ENCODE results near the gene PDCD1.

The PDCD1 gene

DNA sequence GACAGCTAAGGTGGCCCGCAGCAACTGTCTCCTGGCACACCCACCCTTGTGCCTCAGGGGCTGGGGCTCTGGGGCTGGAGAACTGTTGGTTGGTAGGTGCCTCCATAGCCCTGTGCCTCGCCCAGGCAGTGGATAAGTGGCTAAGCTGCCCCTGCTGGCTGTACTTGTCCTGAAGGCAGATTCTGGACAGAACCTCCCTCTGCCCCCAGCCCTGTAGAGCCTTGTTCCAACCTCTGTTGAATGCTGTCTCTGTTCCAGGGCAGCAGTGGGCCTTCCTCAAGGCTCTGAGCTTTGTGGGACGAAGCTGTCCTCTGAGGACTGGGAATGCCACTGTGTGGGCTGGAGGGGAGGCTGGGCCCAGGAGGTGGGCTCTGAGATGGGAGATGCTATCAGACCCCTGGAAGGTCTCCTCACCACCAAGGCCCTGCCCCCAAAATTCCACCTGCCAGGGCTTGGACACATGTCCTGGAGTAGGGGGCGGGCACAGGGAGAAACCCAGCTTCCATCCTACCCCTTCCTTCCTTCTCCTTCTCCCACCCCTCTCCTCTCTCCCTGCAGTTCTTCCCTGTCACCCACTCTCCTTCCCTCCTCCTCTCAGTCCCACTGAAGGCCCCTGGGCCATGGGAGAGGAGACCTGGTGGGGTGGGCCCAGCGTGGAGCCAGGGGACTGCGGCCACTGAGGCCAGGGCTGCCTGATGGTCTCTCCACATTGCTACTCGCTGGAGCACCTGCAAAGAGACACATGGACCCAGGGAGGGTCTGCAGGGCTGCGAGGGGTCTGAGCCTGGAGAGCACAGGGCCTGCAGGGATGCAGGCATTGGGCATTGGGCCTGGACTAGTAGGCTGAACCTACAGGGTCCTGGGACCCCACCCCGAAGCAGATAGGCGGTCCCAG lies 1.7 kb upstream of the PDCD1 start:
- TF ChIP-seq POLR2A (IDR thresholded peaks at IDR 0.05; ENCODE audit: low read depth, low read length) = no peak
- FAIRE-seq (no peak), DNase-seq (ENCODE audit: insufficient read length, low spot score) (no peak)

DNA sequence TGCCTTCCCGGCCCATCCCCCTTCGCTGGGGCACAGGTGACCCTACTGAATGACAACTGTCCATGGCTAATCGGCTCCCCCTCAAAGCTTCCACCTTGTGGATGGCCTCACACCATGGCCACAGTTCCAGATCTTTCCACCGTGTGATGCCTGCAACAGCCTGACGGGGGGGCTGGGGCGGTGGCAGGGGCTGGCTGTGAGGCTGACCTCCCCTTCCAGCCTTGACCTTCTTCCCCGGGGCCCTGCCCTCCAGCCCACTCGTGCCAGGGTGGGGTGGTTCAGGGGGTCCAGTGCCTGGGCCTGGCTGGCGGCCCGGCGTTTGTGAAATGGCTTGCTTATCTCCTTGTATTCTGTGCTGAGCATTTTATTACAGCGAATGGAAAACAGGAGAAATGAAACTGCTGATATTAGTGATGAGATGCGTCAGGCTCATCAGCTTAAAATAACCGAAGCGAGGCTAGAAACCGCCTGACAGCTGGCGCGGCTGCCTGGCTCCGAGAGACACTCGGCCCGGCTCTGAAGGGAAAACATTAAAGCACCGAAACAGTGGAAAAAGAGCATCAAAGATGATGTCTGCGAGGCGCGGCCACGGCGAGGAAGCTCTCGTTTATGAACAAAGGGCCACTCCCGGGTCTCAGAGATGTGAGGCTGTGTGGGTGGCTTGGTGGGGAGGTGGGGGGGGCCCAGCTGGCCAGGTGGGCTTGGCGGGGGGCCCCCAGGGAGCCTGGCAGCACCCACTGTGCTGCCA lies 916 bp upstream of the PDCD1 start:
- FAIRE-seq (no peak), DNase-seq (ENCODE audit: insufficient read length, low spot score) (no peak)
- no peak for TF ChIP-seq POLR2A (IDR thresholded peaks at IDR 0.05; ENCODE audit: low read depth, low read length)

DNA sequence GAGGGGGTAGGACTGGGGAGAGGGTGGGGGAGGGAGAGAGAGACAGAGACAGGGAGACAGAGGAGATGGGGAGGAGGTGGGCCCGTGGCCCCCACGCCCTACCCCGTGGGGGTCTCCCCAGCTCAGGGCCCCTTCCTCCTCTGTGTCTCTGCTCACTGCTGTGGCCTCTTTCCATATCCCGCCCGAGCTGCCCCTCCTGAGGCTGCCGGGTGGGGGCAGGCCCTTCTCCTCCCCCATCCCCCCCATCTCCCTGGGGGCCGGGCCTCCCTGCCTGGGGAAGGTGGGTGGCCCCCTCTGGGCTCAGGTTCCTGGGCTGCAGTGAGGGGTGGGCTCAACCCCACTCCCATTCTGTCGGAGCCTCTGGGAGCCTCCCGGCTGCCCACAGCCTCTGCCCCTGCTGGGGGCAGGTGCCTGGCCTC lies 332 bp upstream of the PDCD1 start:
- FAIRE-seq (no peak), DNase-seq (ENCODE audit: insufficient read length, low spot score) (no peak)
- no peak for TF ChIP-seq POLR2A (IDR thresholded peaks at IDR 0.05; ENCODE audit: low read depth, low read length)

DNA sequence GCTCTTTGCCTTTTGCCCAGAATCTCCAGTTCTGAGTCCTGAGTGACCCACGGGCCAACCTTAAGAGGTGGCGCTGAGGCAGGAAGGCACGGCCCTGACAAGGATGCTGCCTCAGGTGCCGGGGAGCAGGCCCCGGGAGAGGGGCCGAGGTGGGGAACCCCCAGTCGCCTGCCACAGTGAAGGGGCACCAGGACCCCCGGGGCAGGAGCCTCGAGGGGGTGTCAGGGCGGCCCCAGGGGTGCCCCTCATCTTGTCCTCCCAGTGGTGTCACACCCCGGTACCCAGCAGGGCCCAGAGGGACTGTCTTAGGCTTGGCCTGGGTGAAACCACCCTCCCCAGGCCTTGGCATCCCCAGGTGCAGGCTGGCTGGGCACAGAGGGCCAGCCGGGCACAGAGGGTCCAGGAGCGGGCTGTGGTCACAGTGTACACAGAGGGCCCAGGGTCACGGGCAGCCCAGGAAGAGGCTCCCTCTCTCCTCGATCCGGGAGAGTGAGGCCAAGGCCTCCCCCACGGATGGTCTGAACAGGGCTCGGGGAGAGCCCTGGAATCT lies 1.0 kb downstream of the PDCD1 start:
- DNase-seq (ENCODE audit: insufficient read length, low spot score) (no peak), FAIRE-seq (no peak)
- no peak for TF ChIP-seq POLR2A (IDR thresholded peaks at IDR 0.05; ENCODE audit: low read depth, low read length)

DNA sequence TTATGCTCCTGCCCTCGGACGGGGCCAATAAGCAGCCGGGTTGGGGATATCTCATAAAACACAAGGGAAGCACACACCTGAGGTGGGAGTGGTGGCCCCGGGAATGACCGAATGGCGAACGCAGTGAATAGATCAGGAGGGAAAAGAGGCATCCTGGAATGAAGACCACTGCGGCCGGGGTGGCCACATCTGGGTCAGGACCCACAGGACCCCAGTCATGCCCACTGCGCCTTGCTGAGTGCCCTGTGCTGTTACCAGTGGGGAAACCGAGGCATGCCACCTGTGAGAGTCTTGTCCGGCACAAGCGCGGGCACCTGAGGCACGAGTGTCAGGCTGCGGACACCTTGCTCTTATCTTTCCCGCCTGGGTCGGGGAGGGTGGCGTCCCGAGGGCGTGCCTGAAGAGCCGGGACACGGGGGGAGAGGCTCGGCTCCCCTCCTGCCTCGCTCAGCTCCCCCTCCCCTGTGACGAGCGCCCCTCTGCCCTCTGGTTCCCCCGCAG lies 1.6 kb downstream of the PDCD1 start:
- FAIRE-seq = no peak
- no peak for TF ChIP-seq POLR2A (IDR thresholded peaks at IDR 0.05; ENCODE audit: low read depth, low read length)
- DNase-seq (ENCODE audit: insufficient read length, low spot score) = no peak

DNA sequence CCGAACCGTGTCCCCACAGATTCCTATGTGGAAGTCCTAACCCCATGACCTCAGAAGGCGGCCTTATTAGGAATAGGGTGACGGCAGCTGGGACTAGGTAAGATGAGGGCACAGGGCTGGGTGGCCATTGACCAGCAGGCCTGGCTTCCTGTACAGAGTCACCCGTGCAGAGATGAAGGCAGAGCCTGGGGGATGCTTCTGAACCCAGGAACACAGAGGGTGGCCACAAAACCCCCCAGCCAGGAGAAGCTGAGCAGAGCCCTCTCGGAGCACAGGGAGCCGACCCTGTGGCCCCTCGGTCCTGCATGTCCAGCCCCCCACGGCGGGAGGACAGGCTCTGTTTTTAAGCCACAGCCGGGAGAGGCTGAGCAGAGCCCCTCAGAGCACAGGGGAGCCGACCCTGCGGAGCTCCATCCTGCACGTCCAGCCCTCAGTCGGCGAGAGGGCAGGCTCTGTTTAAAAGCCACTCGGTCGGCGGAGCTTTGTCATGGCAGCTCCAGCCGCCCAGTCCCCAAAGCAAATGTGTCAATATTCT lies 2.7 kb downstream of the PDCD1 start:
- no peak for TF ChIP-seq POLR2A (IDR thresholded peaks at IDR 0.05; ENCODE audit: low read depth, low read length)
- no peak for FAIRE-seq
- DNase-seq (ENCODE audit: insufficient read length, low spot score) = no peak

DNA sequence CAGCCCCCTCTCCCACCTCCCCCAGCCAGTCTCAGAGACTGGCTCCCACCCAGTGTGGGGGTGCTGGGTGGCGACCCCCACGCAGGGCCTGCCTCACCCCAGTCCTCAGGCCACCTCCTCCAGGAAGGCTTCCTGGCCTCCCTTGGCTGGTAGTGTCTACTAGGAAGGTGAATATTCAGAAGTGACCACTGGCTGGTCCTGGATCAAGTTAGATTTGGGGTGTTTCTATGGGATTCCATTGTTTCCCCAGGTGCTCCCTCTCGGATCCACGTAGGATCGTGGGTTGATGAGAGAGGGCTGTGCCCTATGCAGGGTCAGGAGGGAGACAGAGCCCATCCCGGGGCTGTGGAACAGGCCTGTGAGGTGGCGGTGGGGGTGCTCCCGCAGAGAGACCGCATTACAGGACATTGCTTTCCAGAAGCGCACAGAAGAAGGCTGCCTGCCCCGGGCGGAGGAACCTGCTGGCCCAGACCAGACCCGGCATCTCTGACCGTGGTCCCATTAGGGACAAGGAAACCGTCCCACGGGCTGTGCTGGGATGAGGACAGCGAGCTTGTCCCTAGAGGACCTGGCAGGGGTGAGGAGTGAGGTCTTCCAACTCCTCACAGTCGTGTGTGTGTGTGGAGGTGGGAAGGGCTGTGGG lies 3.3 kb downstream of the PDCD1 start:
- no peak for TF ChIP-seq POLR2A (IDR thresholded peaks at IDR 0.05; ENCODE audit: low read depth, low read length)
- DNase-seq (ENCODE audit: insufficient read length, low spot score) = no peak
- FAIRE-seq = no peak

DNA sequence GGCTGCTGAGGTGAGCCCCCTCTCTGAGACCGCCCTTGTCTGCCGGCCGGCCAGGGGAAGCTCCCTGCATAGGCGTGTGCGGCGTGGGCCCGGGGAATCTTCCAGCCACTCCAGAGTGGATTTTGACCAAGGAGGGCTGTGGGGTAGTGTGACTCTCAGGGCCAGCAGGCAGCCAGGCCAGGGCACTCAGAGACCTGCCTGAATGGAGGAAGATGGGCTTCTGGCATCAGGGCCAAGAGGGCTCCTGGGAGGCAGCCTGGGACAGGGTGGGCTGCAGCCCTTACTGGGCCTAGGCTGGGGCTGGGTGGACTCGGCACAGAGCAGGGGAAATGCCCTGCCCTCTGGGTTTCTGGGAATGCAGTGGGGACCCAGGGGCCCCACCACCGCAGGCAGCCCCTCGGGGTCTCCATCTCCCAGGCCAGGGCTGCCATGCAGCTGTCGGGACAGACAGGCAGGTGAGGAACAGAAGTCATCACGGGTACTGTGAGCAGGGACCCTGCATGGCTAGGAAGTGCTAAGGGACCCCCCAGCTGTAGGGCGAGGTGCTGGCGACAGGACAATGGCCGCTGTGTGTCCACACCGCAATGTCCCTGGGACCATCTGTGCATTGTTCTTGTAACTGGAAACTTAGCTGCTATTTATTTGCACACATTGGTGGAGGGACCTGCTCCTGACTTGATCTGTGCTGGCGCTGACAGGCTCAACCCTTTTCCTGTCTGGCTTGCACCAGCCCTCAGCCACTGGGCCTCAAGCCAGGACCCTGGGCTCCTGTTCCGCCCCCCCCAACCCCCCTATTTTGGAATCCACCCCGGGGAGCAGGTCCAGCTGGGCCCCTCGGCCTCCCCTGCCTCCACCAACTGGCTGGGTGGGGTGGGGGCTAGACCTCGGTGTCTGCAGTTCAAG lies 4.1 kb downstream of the PDCD1 start:
- DNase-seq (ENCODE audit: insufficient read length, low spot score) (no peak), FAIRE-seq (no peak)
- no peak for TF ChIP-seq POLR2A (IDR thresholded peaks at IDR 0.05; ENCODE audit: low read depth, low read length)

DNA sequence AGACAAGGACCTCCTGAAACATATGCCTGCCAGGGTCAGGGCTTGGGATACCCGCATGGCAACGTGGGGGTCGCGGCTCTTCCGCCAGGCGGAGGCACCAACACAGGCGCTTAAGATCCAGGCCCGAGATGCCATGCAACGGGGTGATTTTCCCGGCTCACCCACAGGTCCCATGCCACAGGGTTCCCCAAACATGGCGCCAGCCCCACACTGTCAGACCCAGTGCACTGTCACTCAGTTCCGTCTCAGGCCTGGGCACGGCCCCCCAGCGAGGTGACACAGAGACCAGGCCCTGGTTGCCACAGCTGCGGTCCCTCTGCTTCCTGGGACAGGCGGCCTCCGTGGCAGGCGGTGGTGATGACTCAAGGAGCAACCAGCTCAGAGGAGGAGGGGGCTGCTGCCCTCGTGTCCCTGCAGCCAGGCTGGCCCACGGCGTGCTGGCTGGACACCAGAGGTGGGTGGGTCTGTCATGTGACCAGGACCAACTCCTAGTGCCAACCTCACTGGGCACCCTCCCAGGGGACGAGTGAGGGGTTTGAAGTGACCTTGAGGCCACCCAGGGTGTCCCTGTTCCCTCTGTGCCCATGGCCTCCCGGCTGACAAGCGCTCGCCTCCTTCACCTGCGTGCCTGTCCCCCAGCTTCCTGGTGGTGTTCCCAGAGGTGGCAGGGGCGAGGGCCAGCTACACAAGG lies 4.9 kb downstream of the PDCD1 start:
- DNase-seq (ENCODE audit: insufficient read length, low spot score) (no peak), FAIRE-seq (no peak)
- TF ChIP-seq POLR2A (IDR thresholded peaks at IDR 0.05; ENCODE audit: low read depth, low read length) = 0 out of 2 replicates have a peak, but pooled peaks have one; percentile 21

DNA sequence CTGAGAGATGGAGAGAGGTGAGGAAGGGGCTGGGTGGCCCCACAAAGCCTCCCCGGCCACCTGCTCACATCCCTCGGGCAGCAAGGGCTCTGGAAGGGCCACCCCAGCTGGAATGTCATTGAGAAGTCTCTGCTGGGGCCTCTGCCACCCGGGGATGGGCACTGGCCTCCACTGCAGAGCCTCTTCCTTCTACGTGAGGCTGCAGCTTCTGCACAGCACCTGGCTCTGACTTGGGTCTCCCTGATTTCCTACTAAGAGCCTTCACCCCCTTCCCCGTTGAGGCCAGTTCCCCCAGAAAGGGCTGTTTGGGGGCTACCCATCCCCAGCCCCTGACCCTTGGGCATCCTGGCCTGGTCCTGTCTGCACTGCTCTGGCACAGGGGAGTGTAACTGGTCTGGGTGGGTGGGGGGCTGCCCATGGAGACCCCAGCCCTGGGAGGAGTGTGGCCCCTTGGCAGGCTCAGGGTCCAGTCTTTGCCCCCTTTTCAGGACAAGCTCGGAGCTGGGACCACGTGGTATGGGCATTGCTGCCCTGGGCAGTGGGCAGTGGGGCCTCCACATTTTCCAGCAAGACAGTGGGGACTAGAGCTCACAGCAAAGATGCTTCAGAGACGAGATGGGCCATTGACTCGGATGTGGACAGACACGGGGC lies 5.6 kb downstream of the PDCD1 start:
- no peak for DNase-seq (ENCODE audit: insufficient read length, low spot score)
- no peak for TF ChIP-seq POLR2A (IDR thresholded peaks at IDR 0.05; ENCODE audit: low read depth, low read length)
- FAIRE-seq = no peak

DNA sequence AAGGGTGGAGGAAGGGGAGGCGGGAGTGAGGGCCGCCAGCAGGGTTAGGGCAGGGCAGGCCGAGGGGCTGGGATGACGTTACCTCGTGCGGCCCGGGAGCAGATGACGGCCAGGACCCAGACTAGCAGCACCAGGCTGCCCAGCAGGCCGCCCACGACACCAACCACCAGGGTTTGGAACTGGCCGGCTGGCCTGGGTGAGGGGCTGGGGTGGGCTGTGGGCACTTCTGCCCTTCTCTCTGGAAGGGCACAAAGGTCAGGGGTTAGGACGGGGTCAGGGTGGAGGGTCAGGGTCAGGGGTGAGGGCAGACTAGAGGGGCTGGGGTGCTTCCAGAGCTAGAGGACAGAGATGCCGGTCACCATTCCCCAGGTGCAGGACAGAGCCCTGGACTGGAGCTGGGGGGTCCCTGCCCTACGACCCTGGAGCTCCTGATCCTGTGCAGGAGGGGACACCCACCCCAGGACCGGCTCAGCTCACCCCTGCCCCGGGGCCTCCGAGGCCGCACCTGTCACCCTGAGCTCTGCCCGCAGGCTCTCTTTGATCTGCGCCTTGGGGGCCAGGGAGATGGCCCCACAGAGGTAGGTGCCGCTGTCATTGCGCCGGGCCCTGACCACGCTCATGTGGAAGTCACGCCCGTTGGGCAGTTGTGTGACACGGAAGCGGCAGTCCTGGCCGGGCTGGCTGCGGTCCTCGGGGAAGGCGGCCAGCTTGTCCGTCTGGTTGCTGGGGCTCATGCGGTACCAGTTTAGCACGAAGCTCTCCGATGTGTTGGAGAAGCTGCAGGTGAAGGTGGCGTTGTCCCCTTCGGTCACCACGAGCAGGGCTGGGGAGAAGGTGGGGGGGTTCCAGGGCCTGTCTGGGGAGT lies 6.3 kb downstream of the PDCD1 start:
- no peak for TF ChIP-seq POLR2A (IDR thresholded peaks at IDR 0.05; ENCODE audit: low read depth, low read length)
- FAIRE-seq (no peak), DNase-seq (ENCODE audit: insufficient read length, low spot score) (no peak)

All from H54 (cell line).